ENCODE measurements around the gene NAA50.

The NAA50 gene

DNA sequence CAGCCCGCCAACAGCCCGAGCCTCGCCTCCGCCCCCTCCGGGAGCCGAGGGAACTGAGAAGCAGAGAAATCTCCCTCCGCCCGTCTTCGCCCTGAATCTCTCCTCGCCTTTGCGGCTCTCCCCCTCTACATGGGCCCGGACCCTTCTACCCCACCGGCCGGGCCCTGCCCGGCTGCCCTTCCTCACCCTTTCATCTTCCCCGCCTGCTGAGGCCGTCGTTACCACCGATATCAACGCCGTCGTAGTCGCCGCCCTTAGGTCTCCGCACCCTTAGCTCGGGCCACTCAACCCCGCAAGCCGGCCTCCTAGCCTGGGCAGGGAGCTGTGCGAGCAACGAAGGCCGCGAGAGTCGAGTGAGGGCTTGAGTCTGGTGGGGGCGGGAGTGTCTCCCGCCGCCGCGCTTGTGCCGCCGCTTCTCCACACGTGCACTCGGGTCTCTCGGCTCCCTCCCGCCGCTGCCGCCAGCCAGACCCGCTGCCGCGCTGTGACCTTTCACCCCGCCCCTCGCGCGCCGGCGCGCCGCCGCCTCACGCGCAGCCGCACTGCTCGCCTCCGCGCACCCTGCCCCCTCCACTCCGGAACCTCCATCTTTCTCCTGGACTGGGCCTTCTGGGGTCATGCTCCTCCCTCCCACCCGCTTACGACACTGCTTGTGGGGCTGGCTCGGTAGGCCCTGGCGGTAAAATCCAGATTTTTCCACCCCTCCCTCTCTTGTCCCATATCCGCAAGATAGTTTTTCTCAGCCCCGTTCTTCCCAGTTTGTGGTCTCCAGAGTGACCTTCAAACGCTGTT, at the start of gene NAA50:
TSS of gene NAA50 (minus strand) at position 494 of the 792 bp plus-strand sequence. CDS start at position 194, 300 bp downstream.
- DNase-seq: peak; percentile 95

DNA sequence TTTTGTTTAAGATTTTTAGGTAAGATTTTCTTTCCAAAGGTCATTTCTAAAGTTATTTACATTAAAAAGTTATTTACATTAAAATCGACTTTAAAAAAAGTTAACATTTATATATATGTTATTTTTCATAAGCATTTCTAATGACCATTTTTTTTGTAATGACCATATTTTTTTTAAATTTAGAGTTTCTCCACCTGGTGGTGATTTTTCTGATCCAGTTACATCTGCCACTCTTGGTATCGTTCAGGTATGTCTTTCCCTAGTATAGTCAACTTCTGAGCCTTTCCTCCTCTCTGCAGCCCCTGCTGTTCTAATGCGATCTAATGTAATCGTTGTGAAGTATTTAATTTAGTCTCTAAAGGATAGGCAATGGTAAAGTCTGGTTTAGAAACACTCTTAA, 49.6 kb upstream of the NAA50 start:
- DNase-seq: no peak

DNA sequence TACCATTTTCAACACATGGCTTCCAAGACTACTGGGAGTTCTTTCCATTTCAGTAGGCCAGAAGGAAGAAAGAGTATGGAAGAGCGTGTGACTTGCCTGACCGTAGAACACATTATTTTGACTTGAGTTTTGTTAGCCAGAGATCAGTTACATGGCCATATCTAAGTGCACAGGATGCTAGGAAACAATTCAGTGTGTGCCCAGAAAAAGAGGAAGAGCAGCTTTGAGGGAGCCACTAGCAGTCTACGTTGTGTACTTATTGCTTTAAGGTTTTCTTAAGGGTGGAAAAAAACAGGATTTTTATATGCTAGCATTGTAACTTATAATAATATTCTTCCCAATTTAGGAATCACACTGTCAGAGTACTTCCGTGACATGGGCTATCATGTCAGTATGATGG, 48.5 kb upstream of the NAA50 start:
- DNase-seq: no peak

DNA sequence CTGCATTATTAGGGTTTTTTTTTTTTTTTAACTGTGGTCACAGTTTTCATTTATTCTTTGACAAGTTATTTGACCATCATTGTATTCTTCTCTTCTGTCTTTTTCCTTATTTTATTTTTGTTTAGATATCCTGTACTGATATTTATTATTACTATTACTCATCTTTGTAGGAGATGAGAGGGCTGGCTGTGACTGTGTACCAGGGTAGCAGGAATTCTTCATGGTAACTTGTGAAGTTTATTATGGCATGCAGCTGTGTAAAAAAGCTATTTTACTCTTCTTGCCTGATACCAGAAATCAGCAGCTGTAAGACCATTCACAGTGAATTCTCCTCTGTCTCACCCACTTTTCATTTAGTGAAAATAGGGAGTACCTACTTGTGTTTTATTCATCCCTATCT, 45.3 kb upstream of the NAA50 start:
- DNase-seq: no peak

DNA sequence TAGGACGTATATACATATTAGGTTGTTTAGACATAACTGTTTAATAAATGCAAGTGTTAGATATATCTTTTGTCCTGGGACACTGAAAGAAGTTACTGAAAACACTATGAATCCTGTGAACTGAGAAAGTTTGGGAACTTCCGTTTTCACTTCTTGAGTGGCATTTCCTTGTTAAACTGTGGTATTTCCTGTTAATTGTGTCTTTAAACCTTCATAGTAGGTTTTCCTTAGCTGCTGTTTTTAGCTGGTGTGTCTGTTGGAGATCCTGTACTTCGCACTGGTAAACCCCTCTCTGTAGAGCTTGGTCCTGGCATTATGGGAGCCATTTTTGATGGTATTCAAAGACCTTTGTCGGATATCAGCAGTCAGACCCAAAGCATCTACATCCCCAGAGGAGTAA, 37.9 kb upstream of the NAA50 start:
- DNase-seq: no peak

DNA sequence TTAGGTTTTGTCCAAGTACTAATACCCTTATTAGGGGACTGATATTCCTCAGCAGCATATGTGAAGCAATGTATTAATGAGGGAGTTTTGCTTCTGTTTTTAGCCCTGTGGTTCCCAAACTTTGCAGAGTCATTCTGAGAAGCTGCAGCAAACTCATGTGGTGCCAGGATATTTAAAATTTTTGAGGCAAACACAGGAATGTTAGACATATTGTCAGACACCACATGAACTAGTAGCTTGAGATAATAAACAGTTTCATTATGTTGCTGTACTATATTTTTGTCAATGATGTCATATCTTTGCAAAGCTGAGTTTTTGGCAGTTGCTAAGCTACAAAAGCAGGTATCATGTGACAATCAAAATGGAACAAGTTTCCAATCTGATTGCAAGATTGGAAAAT, 37.4 kb upstream of the NAA50 start:
- no peak for DNase-seq

DNA sequence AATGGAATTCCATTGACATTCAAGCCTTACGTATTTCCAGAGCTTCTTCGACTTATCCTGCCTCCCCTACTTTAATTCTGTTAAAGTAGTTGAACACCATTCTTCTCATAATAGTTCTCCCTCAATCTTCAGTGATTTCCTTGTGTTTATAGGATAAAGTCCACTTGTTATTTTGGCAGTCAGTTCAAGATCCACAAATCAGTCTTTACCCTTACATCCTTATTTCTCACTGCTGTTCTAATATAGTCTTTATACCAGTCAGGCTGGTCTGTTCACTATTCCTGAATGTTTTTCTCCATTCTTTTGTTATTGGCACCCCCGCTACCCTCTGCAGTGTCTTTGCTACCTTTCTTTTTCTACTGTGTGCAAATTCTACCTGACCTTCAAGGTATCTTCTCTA, 30.5 kb upstream of the NAA50 start:
- no peak for DNase-seq

DNA sequence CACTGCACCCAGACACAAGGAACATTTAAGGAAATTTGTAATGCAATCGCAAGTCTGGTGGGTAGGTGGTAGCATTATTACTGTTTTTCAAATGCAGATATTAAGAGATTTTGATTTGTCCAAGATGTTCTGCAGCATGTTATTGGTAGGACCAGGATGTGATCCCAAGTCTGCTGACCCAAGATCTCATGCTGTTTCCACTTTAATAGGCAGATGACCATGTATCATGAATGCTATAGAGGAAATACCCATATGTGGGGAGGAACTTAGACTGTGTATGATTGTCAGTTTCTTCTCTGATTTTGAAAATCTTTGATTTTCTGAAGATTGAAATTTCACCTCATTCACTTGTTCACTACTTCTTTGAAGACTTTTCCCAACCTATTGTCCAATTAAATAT, 29.5 kb upstream of the NAA50 start:
- DNase-seq: no peak

DNA sequence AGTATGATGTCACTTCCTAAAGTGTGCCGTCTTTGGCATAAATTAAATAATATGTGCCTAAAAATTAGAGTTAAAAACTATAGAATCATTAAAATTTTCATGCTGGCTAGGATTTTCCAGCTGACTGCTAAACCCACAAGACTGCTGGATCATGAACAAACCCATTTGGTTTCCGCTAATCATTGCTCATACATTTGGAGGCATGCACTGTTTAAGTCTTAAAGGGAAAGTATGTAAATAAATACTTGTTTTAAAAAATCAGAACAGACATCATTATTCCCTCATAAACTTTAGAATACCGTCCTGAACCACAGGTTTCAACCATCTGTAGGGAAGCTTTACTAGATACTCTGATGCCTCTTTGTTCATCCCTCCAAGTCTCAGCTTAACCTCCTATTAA, 27.3 kb upstream of the NAA50 start:
- DNase-seq: no peak

DNA sequence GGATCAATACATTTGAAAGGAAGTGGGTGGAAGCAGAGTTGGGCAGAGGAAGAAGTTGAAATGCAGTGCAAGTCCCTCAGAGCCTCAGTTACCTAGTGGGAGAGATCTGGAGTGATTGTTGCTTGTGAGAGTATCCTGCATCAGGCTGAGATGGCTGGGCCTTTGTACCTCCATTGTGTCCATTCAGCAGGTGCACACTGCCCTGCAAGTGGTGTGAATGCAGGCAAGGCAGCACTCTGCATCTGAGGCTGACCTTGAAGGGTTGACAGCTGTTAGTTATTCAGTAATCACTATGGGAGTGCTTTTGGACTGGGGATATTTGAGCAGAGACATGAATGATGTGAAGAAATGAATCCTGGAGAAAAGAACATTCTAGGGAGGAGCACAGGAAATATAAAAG, 25.9 kb upstream of the NAA50 start:
- DNase-seq: no peak

DNA sequence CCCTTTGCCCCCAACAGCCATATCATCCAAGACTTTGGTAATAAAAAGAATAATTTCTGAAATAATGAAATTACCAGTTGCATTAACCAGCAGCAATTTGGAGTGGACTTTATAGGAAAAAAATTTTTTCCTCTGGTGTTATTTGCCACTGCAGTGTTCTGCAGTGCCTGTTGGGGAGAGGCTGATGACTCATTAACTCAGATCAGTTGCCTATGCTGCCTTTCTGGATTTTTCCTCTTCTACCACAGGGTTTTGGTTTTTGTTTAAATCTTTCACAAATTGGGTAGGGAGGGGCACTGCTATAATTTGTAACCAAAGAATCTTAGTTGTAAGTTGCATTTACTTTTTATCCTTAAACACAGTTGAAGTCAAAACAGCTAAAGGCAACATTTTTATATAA, 23.5 kb upstream of the NAA50 start:
- no peak for DNase-seq

DNA sequence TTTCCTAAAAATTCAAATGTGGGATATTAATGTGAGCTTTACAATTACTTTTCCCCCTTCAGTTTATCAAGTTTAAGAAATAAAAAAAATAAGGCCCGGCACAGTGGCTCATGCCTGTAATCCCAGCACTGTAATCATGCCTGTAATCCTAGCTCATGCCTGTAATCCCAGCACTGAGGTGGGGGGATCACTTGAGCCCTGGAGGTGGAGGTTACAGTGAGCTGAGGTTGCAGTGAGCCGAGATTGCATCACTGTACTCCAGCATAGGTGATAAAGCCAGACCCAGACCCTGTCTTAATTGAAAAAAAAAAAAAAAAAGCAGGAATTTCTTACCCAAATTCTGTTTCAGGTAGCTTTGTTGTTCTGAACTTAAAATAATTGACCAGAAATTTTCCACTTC, 18.6 kb upstream of the NAA50 start:
- DNase-seq: no peak

DNA sequence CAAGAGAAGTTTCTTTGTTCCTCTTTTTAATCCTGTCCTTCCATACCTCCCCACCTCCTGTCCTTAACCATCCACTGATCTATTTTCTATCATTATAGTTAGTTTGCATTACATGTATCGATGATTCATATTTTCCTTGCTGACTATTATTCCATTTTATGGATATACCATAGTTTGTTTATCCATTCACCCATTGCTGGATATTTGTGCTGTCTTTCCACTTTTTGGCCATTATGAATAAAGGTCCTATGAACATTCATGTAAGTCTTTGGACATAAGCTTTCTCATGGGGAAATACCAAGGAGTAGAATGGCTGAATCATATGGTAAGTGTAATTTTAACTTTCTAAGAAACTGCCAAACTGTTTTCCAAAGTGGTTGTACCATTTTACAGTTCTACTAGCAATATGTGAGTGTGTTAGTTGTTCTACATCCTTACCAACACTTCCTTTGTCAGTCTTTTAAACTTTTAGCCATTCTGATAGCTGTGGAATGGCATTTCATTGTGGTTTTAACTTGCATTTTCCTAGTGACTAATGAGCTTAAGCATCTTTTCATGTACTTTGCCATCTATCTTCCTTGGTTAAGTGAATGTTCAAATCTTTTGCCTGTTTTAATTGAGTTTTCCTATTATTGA, 12.5 kb upstream of the NAA50 start:
- DNase-seq: no peak

DNA sequence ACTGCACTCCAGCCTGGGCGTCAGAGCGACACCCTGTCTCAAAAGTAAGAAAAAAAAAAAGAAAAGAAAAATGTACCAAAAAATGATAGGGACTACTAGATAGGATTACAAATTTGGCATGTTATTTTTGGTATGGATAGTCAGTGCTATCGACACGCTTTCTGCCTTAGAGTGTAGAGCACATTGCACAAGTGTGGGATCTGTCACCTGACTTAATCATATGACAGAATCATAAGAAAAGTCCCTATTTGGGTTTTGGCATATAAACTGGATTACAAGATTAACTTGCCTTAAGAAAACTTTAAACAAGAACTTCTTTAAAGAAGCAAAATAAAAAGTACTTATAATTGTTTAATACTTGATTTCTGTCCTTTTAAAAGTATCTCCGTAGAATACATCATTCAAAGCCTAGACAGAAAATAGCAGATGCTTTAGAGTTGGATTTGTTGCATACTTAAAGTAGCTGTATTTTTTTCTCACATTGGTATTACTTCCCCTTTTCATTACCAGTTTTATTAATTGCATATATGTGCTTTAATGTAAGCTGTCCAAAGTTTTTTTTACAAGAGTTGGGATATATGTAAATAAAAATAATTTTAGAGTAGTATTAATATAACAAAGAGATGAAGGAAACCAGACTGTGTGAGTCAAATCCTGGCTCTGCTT, 8.6 kb upstream of the NAA50 start:
- DNase-seq: no peak

DNA sequence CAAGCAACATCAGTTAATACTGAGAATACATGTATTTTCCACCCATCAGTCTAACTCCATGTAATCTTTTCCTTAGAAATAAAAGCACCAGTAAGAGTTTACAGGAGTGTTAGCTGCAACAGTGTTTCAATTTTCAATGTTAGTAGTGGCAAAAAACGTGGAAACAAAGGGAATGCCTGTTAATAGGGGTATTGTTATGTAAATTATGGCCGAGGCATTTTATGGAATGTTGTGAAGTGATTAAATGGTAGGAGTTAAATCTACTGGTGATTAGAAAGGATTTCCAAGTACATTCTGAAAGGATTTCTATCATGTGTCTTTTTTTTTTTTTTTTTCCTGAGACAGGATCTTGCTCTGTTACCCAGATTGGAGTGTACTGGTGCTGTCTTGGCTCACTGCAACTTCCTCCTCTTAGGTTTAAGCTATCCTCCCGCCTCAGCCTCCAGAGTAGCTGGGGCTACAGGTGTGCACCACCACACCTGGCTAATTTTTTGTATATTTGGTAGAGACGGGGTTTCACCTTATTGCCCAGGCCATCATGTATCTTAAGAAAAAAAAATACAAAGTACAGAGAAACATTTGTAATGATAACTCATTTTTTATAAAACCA, 7.4 kb upstream of the NAA50 start:
- no peak for DNase-seq

DNA sequence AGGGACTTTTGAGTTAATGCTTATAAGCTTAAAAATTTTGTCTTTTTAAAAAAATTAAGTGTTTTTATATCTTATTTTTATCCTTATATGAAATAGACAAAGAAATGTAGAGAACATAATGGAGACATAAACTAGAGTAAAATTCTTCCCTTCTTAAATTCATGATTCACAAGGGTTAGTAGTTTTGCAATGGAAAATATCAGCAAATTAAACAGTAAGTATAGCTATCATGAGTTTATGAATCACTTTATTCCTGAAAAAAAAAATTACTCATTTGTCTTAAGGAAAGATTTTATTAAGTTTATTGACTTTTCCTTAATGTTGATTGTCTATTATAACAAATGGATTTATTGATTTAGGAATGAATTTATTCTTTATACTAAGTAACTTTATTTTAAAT, 5.1 kb upstream of the NAA50 start:
- no peak for DNase-seq

DNA sequence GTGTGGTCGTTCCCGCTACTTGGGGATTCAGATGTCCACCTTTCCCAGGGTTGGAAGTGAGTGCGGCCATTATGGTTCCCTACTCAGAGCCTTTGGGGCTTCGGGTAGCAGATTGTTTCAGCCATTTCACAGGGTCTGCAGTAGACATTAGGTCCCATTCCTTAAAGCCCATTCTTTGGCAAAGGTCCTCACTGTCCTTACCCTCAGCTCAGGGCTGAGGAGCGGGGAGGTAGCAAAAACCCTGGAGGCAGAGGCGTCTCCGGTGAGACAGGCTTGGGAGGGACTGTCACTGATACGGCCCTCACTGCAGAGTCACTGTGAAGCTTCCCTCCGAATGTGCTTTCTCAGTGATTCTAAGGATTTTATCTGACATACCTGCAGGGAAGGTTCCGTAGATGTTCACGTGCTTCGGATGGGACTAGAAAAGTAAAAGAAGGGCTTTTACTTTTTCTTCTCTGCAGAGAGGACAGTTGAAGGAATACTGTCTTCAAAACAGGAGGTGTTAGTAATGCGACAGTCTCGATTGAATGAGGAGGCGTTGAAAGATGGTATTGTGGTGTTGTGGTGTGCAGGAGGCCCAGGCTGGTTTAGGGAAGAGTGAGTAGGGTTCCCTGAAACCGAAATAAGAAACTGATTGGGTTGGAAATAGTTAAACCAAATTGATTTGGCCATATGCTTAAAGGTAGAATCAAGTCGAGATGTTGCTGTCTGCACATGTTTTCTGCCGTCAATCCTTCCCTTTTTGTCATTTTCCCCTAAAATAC, 1.4 kb upstream of the NAA50 start:
- DNase-seq: no peak

DNA sequence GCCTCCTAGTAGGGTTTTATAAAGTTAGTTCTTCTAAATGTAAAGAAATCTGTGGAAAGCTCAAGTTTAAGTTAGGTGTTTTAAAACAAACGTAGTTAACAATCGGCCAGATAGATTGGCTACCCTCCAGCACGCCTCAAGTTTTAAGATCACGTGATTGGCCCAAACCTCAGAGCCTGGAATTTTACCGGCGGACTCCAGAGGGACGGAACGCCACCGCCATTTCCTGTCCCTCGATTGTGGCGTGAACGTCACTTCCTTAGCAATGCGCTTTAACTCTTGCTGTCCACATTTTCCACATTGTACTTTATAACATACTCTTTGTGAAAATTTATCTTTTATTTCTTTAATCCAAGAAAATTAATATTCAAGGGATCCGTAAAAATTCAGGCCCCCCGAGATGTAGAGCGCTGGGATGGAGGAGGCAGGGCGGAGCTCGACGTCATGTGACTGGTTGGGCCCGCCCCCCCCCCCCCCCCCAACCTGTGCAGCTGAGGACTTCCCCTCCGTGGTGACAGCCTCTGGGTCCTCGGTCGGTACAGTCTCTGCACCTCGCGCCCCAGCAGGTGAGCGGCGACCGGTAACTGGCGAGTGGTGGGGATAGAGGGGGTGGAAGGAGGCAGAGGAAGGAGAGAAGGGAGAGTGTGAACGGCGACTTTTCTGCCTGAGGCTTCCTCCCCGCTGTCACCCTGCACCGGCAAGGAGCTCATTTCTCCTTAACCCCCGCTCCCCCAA, 666 bp upstream of the NAA50 start, which contains the start of gene ATP6V1A:
TSS of gene ATP6V1A (plus strand) at position 488 of the 735 bp plus-strand sequence. CDS start 31,719 bp downstream, outside the sequence.
- peak; percentile 96 for DNase-seq

DNA sequence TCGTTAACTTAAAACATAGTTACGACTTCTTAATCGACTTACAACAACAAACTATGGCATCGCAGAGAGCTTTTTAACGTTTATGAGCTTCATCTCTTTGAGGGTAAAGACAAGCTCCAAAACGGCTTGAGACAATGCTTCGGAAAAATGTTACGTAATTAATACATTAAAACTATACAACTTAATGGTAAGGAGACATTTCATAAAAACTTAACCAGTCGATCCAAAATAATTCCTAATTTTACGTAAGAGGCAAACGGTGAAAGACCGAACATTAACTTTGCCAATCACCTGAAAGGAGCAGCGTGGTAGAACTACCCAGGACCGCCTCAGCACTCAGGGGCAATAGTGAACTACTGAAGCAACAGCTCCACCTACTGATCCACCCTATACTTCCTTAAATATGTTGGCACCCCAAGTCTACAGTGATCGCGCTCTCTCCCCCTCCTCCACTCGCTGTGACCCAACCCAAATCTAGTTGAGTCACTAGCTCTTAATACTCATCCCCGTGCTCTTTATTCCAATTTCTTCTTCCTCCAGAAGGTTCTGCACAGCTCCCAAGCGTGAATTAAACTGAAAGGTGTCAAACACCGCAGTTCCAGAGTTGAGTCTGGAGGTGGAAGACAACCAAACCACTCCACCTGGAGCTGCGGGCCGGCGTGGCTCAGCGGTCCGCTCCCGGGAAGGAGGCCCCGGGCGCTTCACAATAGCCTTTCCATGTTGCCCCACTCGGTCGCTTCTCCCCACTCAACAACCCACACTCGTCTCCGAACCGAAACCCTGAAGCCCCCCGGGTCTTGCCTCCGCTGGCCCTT, 901 bp downstream of the NAA50 start:
- DNase-seq: peak; percentile 80

DNA sequence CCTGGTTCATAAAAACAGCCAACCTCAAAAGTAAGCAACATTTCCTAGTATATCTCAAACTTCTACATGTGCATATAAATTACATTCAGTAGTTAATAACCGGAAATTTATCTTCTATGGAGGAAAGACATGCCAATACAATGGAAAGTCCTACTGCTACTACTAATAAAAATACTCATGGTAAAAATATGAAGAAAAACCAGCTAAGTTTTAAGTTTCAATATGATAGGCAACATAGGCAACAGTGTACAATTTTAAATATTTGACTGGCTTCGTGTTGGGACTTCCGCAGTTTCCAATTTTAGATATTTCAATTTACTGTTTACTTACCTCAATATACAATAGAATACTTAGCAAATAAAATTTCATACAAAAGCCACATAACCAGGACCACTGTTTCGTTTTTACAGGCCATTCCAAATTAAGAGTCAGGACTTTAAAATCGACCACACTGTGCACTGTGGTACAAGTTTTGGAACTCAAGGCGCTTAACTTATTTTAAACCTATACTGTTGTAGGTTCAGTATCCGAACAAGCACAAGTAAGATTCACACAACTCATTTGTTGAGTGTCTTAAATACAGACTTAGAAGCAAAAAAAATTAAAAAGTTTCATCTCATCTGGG, 2.9 kb downstream of the NAA50 start:
- no peak for DNase-seq

DNA sequence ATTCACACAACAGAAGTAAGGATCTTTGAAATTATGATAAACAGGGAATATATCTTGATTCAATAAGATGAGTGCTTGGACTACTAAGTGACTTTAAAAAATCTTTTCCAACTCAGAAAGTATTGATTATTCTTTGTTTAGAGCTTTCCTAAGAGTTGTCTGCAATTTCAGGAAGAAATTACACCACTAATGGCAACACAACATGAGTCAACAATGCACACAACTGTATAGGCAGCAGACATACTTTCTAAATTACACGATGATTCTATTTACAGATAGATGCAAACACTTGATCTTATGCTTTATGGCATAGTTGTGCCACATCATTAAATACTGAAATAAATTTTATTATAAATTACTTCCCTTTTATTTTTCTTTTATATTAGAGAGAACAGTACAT, 4.4 kb downstream of the NAA50 start:
- no peak for DNase-seq
